HCT116 (cell line): ENCODE measurements around the gene TMEM131. TPM values are rescaled to one million over a fixed set of nuclear protein-coding genes. Genes with fewer than 3 reads are reported as not detected.

Experiments used
- ATAC-seq: fragments of 200-7000 bp; cut with Tn5 transposase; 2 replicates; pipeline ENCODE4 v1.9.1; 2020; ENCODE audit warnings: mild to moderate bottlenecking, moderate library complexity
- BruUV-seq: library from RNA; stranded (reverse); fragments of 400-500 nt; replicated peaks from 2 replicates; lab custom pipeline; 2021; lab: Mats Ljungman, UMichigan
- CTCF ChIA-PET: fragments of 300-600 bp; sonication (Branson Sonifier 250); formaldehyde crosslinking; loops from one replicate; lab custom pipeline; 2021; ENCODE audit warnings: antibody characterized with exemption; lab: Charles Lee
- POLR2A ChIA-PET: fragments of 300-600, 350-600 bp; sonication (Branson Sonifier 250); formaldehyde crosslinking; loops from one replicate; lab custom pipeline; 2021; ENCODE audit warnings: antibody characterized with exemption; lab: Charles Lee
- RAD21 ChIA-PET, 2 experiments: fragments of 300-600 bp; sonication (Branson Sonifier 250); formaldehyde crosslinking; loops; one replicate each; lab custom pipeline; 2023; ENCODE audit warnings: low total read pairs in 2 of 2; ENCODE audit not compliant: uncharacterized antibody in 2 of 2, unreplicated experiment in 2 of 2, low non-redundant PET in 1 of 2; lab: Charles Lee
- DNase-seq: peaks from one replicate; pipeline ENCODE4 v3.0.0-alpha.2; 2010; ENCODE audit warnings: low read depth, low spot score
- H2AFZ ChIP-seq: fragments of 200-600 bp; shearing (Covaris generic), sonication (generic); 2 replicates; pipeline ENCODE4 v1.6.1; 2017; ENCODE audit warnings: low read depth, mixed run types, mixed read lengths, antibody characterized with exemption, low read length; ENCODE audit not compliant: poor library complexity, severe bottlenecking
- H3K27ac ChIP-seq: 2 replicates; pipeline ENCODE4 v1.5.1; 2012; ENCODE audit warnings: low read depth, low read length
- H3K27me3 ChIP-seq: fragments of 200-600 bp; sonication (generic); 2 replicates; pipeline ENCODE4 v1.6.1; 2016; ENCODE audit warnings: mixed run types, low read length, mixed read lengths; ENCODE audit not compliant: insufficient read depth
- H3K36me3 ChIP-seq, 2 experiments: fragments of 200-500 bp in 1 of 2; fragments of 200-600 bp in 1 of 2; sonication (Bioruptor generic) in 1 of 2; sonication (generic) in 1 of 2; 2 replicates each; pipeline versions ENCODE4 v1.5.1 to v1.6.1; 2014 to 2016; ENCODE audit warnings: low read length in 2 of 2, inconsistent platforms in 1 of 2, mixed read lengths in 1 of 2, mixed run types in 1 of 2; ENCODE audit not compliant: insufficient read depth in 2 of 2, control insufficient read depth in 1 of 2
- H3K4me1 ChIP-seq, 2 experiments: fragments of 200-600 bp in 1 of 2; sonication (generic) in 1 of 2; 2 replicates each; pipeline versions ENCODE4 v1.5.1 to v1.6.1; 2012 to 2017; ENCODE audit warnings: low read length in 2 of 2, inconsistent platforms in 1 of 2, mild to moderate bottlenecking in 1 of 2, mixed read lengths in 1 of 2, mixed run types in 1 of 2, moderate library complexity in 1 of 2; ENCODE audit not compliant: insufficient read depth in 2 of 2, control insufficient read depth in 1 of 2
- H3K4me2 ChIP-seq: fragments of 200-600 bp; sonication (generic); 2 replicates; pipeline ENCODE4 v1.6.1; 2017; ENCODE audit warnings: mixed run types, low read length, mixed read lengths
- H3K4me3 ChIP-seq, 2 experiments: fragments of 200-600 bp in 1 of 2; sonication (generic) in 1 of 2; replicated peaks in 1 of 2; 2 replicates each; pipeline ENCODE4 v1.5.1; 2011 to 2016; ENCODE audit warnings: low read length in 2 of 2, control low read depth in 1 of 2, low read depth in 1 of 2, mild to moderate bottlenecking in 1 of 2, mixed read lengths in 1 of 2, mixed run types in 1 of 2
- H3K79me2 ChIP-seq: fragments of 200-600 bp; sonication (generic); 2 replicates; pipeline ENCODE4 v1.6.1; 2017; ENCODE audit warnings: mild to moderate bottlenecking, mixed run types, low read length, moderate library complexity, mixed read lengths; ENCODE audit not compliant: insufficient read depth
- H3K9ac ChIP-seq: fragments of 200-600 bp; sonication (generic); 2 replicates; pipeline ENCODE4 v1.6.1; 2016; ENCODE audit warnings: low read length, mixed read lengths
- H3K9me2 ChIP-seq: fragments of 200-600 bp; sonication (generic), shearing (Covaris generic); 2 replicates; pipeline ENCODE4 v1.6.1; 2017; ENCODE audit warnings: mixed run types, mild to moderate bottlenecking, moderate library complexity; ENCODE audit not compliant: insufficient read depth
- H3K9me3 ChIP-seq, 2 experiments: fragments of 200-500 bp in 1 of 2; fragments of 200-600 bp in 1 of 2; sonication (Bioruptor generic) in 1 of 2; sonication (generic) in 1 of 2; 2 replicates each; pipeline ENCODE4 v1.6.1; 2014 to 2017; ENCODE audit warnings: low read length in 2 of 2, mixed read lengths in 2 of 2, inconsistent platforms in 1 of 2, low read depth in 1 of 2, mild to moderate bottlenecking in 1 of 2, mixed run types in 1 of 2, moderate library complexity in 1 of 2; ENCODE audit not compliant: control insufficient read depth in 1 of 2, insufficient read depth in 1 of 2
- H4K20me1 ChIP-seq: fragments of 200-600 bp; sonication (generic), shearing (Covaris generic); 2 replicates; pipeline ENCODE4 v1.6.1; 2017; ENCODE audit warnings: mixed run types, mild to moderate bottlenecking, moderate library complexity; ENCODE audit not compliant: insufficient read depth
- CBX3 ChIP-seq: IDR thresholded peaks from 2 replicates; pipeline ENCODE4 v1.6.1; 2012; ENCODE audit warnings: low read depth
- CEBPB ChIP-seq: IDR thresholded peaks from 2 replicates; pipeline ENCODE4 v1.6.1; 2012; ENCODE audit warnings: low read depth
- EGR1 ChIP-seq: IDR thresholded peaks from 2 replicates; pipeline ENCODE4 v1.6.1; 2012; ENCODE audit warnings: low read depth
- ELF1 ChIP-seq: IDR thresholded peaks from 2 replicates; pipeline ENCODE4 v1.6.1; 2012; ENCODE audit warnings: low read depth, borderline replicate concordance
- EZH2 ChIP-seq: fragments of 200-600 bp; sonication (generic); IDR thresholded peaks from 2 replicates; pipeline ENCODE4 v1.6.1; 2017; ENCODE audit warnings: antibody characterized with exemption, mixed run types
- EZH2phosphoT487 ChIP-seq: fragments of 200-600 bp; IDR thresholded peaks from 2 replicates; pipeline ENCODE4 v1.6.1; 2018; ENCODE audit warnings: antibody characterized with exemption, borderline replicate concordance
- FOSL1 ChIP-seq: IDR thresholded peaks from 2 replicates; pipeline ENCODE4 v1.6.1; 2012; ENCODE audit warnings: low read depth
- POLR2A ChIP-seq: IDR thresholded peaks from 2 replicates; pipeline ENCODE4 v1.7.0; 2011; ENCODE audit warnings: borderline replicate concordance; ENCODE audit not compliant: insufficient read depth, insufficient read length; ENCODE audit errors: extremely low read depth
- SIN3A ChIP-seq: IDR thresholded peaks from 2 replicates; pipeline ENCODE4 v1.6.1; 2012; ENCODE audit warnings: low read depth
- SP1 ChIP-seq: IDR thresholded peaks from 2 replicates; pipeline ENCODE4 v1.6.1; 2012; ENCODE audit warnings: low read depth
- SRF ChIP-seq: IDR thresholded peaks from 2 replicates; pipeline ENCODE4 v1.6.1; 2012; ENCODE audit warnings: low read depth
- YY1 ChIP-seq: IDR thresholded peaks from 2 replicates; pipeline ENCODE4 v1.6.1; 2011; ENCODE audit warnings: low read length, low read depth, moderate library complexity, mild to moderate bottlenecking; ENCODE audit not compliant: insufficient replicate concordance; ENCODE audit errors: extremely low read depth
- ZNF274 ChIP-seq: fragments of 200-500 bp; sonication (Bioruptor generic); IDR thresholded peaks from 2 replicates; pipeline ENCODE4 v1.6.1; 2014; ENCODE audit warnings: mild to moderate bottlenecking, low read depth, low read length, inconsistent platforms
- intact Hi-C: fragments of 100-400 bp; cut with micrococcal nuclease; formaldehyde crosslinking; loops from 2 replicates; pipeline ENCODE4 v1.10.0; 2022
- total RNA-seq: library from RNA; stranded (reverse); gene quantifications from one replicate; pipeline ENCODE4 v1.2.1, GENCODE V29; 2021; ENCODE audit not compliant: unreplicated experiment
- TF ChIP-seq, protein P1 (sequence below): IDR thresholded peaks from 2 replicates; pipeline ENCODE4 v1.6.1; 2012; ENCODE audit warnings: low read depth
- TF ChIP-seq, protein P2 (sequence below), 3 experiments: fragments of 200-600 bp in 1 of 3; sonication (generic) in 1 of 3; IDR thresholded peaks in 2 of 3; conservative IDR thresholded peaks in 1 of 3; 2 replicates each; pipeline ENCODE4 v1.5.1; 2012 to 2017; ENCODE audit warnings: low read depth in 2 of 3, low read length in 2 of 3, antibody characterized with exemption in 1 of 3, borderline replicate concordance in 1 of 3, control low read depth in 1 of 3, mild to moderate bottlenecking in 1 of 3, mixed read lengths in 1 of 3, mixed run types in 1 of 3, moderate library complexity in 1 of 3; ENCODE audit not compliant: insufficient read depth in 1 of 3
- TF ChIP-seq, protein P3 (sequence below): IDR thresholded peaks from 2 replicates; pipeline ENCODE4 v1.6.1; 2012
- TF ChIP-seq, protein P4 (sequence below): IDR thresholded peaks from 2 replicates; pipeline ENCODE4 v1.6.1; 2012
- TF ChIP-seq, protein P5 (sequence below): IDR thresholded peaks from 2 replicates; pipeline ENCODE4 v1.6.1; 2011; ENCODE audit warnings: mild to moderate bottlenecking, low read length, moderate library complexity; ENCODE audit not compliant: insufficient replicate concordance; ENCODE audit errors: extremely low read depth

TMEM131 gene
- total RNA-seq, 1 experiment from 2014 or later, result 51.5 TPM

DNA sequence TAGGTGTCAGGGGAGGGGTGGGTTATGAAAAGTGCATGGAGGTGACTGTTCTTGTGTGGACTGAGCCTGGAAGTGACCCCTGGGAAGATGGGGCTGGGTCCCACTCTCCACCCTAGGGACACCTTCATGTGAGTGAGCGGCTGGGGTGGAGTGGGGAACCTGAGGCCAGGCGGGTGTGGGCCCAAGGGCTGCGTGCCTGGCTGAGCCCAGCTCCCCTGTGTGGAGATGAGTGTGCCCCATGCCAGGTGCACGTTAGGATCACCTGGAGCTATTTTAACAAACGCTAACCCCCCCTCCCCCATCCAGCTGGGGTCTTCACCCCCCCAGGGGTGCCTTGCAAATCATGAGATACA, 255.9 kb downstream of the TMEM131 start:
- BruUV-seq, result no TSS peak
- H3K9ac ChIP-seq, result no peak overlapping the region
- no peak for DNase-seq
- H3K9me3 ChIP-seq, result no peaks in the 10 kb centered on the region
- H3K27ac ChIP-seq, result no peak overlapping the region
- no peak overlapping the region for H3K4me3 ChIP-seq
- TF ChIP-seq, protein P1, sequence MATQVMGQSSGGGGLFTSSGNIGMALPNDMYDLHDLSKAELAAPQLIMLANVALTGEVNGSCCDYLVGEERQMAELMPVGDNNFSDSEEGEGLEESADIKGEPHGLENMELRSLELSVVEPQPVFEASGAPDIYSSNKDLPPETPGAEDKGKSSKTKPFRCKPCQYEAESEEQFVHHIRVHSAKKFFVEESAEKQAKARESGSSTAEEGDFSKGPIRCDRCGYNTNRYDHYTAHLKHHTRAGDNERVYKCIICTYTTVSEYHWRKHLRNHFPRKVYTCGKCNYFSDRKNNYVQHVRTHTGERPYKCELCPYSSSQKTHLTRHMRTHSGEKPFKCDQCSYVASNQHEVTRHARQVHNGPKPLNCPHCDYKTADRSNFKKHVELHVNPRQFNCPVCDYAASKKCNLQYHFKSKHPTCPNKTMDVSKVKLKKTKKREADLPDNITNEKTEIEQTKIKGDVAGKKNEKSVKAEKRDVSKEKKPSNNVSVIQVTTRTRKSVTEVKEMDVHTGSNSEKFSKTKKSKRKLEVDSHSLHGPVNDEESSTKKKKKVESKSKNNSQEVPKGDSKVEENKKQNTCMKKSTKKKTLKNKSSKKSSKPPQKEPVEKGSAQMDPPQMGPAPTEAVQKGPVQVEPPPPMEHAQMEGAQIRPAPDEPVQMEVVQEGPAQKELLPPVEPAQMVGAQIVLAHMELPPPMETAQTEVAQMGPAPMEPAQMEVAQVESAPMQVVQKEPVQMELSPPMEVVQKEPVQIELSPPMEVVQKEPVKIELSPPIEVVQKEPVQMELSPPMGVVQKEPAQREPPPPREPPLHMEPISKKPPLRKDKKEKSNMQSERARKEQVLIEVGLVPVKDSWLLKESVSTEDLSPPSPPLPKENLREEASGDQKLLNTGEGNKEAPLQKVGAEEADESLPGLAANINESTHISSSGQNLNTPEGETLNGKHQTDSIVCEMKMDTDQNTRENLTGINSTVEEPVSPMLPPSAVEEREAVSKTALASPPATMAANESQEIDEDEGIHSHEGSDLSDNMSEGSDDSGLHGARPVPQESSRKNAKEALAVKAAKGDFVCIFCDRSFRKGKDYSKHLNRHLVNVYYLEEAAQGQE, result no peak
- TF ChIP-seq, protein P2, sequence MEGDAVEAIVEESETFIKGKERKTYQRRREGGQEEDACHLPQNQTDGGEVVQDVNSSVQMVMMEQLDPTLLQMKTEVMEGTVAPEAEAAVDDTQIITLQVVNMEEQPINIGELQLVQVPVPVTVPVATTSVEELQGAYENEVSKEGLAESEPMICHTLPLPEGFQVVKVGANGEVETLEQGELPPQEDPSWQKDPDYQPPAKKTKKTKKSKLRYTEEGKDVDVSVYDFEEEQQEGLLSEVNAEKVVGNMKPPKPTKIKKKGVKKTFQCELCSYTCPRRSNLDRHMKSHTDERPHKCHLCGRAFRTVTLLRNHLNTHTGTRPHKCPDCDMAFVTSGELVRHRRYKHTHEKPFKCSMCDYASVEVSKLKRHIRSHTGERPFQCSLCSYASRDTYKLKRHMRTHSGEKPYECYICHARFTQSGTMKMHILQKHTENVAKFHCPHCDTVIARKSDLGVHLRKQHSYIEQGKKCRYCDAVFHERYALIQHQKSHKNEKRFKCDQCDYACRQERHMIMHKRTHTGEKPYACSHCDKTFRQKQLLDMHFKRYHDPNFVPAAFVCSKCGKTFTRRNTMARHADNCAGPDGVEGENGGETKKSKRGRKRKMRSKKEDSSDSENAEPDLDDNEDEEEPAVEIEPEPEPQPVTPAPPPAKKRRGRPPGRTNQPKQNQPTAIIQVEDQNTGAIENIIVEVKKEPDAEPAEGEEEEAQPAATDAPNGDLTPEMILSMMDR (IDR thresholded peaks at IDR 0.05 in 2 of 3, conservative IDR thresholded peaks at IDR 0.05 in 1 of 3; ENCODE audit: borderline replicate concordance in 1 of 3, insufficient read depth in 1 of 3, low read depth in 2 of 3, low read length in 2 of 3), result no peak
- TF ChIP-seq CEBPB (no peak), ZNF274 (no peak), POLR2A (no peak), CBX3 (no peak), SRF (no peak), YY1 (no peak), SP1 (no peak), SIN3A (no peak), EZH2 (no peak), EZH2phosphoT487 (no peak), FOSL1 (no peak), EGR1 (no peak), ELF1 (no peak)
- TF ChIP-seq, protein P3, sequence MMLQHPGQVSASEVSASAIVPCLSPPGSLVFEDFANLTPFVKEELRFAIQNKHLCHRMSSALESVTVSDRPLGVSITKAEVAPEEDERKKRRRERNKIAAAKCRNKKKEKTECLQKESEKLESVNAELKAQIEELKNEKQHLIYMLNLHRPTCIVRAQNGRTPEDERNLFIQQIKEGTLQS, result no peak
- TF ChIP-seq, protein P4, sequence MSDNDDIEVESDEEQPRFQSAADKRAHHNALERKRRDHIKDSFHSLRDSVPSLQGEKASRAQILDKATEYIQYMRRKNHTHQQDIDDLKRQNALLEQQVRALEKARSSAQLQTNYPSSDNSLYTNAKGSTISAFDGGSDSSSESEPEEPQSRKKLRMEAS, result no peak
- TF ChIP-seq, protein P5, sequence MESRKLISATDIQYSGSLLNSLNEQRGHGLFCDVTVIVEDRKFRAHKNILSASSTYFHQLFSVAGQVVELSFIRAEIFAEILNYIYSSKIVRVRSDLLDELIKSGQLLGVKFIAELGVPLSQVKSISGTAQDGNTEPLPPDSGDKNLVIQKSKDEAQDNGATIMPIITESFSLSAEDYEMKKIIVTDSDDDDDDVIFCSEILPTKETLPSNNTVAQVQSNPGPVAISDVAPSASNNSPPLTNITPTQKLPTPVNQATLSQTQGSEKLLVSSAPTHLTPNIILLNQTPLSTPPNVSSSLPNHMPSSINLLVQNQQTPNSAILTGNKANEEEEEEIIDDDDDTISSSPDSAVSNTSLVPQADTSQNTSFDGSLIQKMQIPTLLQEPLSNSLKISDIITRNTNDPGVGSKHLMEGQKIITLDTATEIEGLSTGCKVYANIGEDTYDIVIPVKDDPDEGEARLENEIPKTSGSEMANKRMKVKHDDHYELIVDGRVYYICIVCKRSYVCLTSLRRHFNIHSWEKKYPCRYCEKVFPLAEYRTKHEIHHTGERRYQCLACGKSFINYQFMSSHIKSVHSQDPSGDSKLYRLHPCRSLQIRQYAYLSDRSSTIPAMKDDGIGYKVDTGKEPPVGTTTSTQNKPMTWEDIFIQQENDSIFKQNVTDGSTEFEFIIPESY, result no peak
- no peaks in the 10 kb centered on the region for H3K36me3 ChIP-seq
- no peak for ATAC-seq
- no peak overlapping the region for H2AFZ ChIP-seq
- intact Hi-C loops, result loop anchor here (1.0 kb wide), 1 partner anchor 645 kb away; no protein-coding TSS in a partner anchor
- H3K4me1 ChIP-seq, result peaks cover 0 to 18% of the 10 kb centered on the region in 2 experiments; a peak in 2 of 4 replicates
- no peaks in the 10 kb centered on the region for H3K79me2 ChIP-seq
- ChIA-PET RAD21 (no interaction called here), POLR2A (no interaction called here), CTCF (interaction anchor here (1.0 to 2.4 kb wide), 5 partner anchors 9 to 644 kb away, joined by 3 to 19 read pairs (median 4); no protein-coding TSS in a partner anchor)
- H3K27me3 ChIP-seq, result no peaks in the 10 kb centered on the region
- no peaks in the 10 kb centered on the region for H4K20me1 ChIP-seq
- no peak overlapping the region for H3K4me2 ChIP-seq
- H3K9me2 ChIP-seq, result no peaks in the 10 kb centered on the region
